Osteoblast (primary cell): ENCODE measurements around the gene TMIGD2. TPM values are rescaled to one million over a fixed set of nuclear protein-coding genes. Genes with fewer than 3 reads are reported as not detected.
"Not testable (repeated sequence)": the region's sequence is repeated elsewhere in the genome, so short reads cannot be mapped to it uniquely, and the experiment has no call there.

Experiments
- DNase-seq: peaks from one replicate; pipeline ENCODE4 v3.0.0; 2011; ENCODE audit warnings: low spot score, mixed read lengths; ENCODE audit not compliant: insufficient read length; ENCODE audit errors: missing footprints
- H2AFZ ChIP-seq: 2 replicates; pipeline ENCODE4 v1.6.0; 2011; ENCODE audit warnings: mild to moderate bottlenecking, low read length
- H3K27ac ChIP-seq: 2 replicates; pipeline ENCODE4 v1.5.1; 2011; ENCODE audit warnings: mild to moderate bottlenecking, low read depth, low read length, moderate library complexity
- H3K27me3 ChIP-seq: 2 replicates; pipeline ENCODE4 v1.6.0; 2012; ENCODE audit warnings: mild to moderate bottlenecking, control low read depth, inconsistent platforms, low read length, moderate library complexity; ENCODE audit not compliant: insufficient read depth
- H3K36me3 ChIP-seq: 2 replicates; pipeline ENCODE4 v1.5.1; 2011; ENCODE audit warnings: mild to moderate bottlenecking, low read length, control low read depth, moderate library complexity; ENCODE audit not compliant: insufficient read depth
- H3K4me1 ChIP-seq: 2 replicates; pipeline ENCODE4 v1.5.1; 2011; ENCODE audit warnings: mild to moderate bottlenecking, low read length, control low read depth, moderate library complexity; ENCODE audit not compliant: insufficient read depth
- H3K4me2 ChIP-seq: 2 replicates; pipeline ENCODE4 v1.6.0; 2011; ENCODE audit warnings: mild to moderate bottlenecking, low read length; ENCODE audit not compliant: insufficient read depth
- H3K4me3 ChIP-seq: fragments of 200-600 bp; sonication (generic); 3 replicates; pipeline ENCODE4 v1.5.1; 2012; ENCODE audit warnings: mild to moderate bottlenecking, low read length, inconsistent platforms; ENCODE audit not compliant: insufficient read depth
- H3K79me2 ChIP-seq: 2 replicates; pipeline ENCODE4 v1.6.0; 2012; ENCODE audit warnings: mild to moderate bottlenecking, low read length, control low read depth, inconsistent platforms; ENCODE audit not compliant: insufficient read depth
- H3K9me3 ChIP-seq: 2 replicates; pipeline ENCODE4 v1.5.1; 2011; ENCODE audit warnings: low read depth, low read length, control low read depth
- H4K20me1 ChIP-seq: 2 replicates; pipeline ENCODE4 v1.6.0; 2012; ENCODE audit warnings: mild to moderate bottlenecking, low read length, control low read depth; ENCODE audit not compliant: insufficient read depth
- total RNA-seq: library from RNA; depleted of rRNA; stranded (reverse); fragments of >200 nt; gene quantifications from 2 replicates; pipeline ENCODE4 v1.2.3, GENCODE V29; 2012
- TF ChIP-seq, protein P1 (sequence below): IDR thresholded peaks from 2 replicates; pipeline ENCODE4 v1.5.1; 2011; ENCODE audit warnings: mild to moderate bottlenecking, low read depth, low read length, moderate library complexity; ENCODE audit errors: extremely low read depth

The TMIGD2 gene
- total RNA-seq, 1 donor: not detected

DNA sequence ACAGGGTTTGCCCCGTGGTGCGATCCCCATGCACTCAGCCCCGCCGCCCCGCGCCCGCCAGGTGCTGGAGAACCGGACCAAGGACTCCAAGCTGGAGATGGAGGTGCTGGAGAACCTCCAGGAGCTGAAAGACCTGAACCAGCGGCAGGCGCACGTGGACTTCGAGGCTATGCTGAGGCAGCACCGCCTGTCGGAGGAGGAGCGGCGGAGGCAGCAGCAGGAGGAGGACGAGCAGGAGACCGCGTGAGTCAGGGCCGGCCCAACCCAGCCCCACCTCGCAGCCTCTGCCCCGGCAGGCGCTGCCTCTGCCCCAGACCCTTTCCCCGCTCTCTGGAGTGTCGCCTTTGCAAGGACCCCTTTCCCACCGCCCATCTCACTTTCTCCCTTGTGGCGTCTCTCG lies 44.0 kb downstream of the TMIGD2 start:
- Histone ChIP-seq H3K79me2 (no peaks in the 10 kb centered on the region), H3K27ac (no peak overlapping the region), H4K20me1 (no peaks in the 10 kb centered on the region), H3K4me1 (no peaks in the 10 kb centered on the region), H3K9me3 (peaks cover 6% of the 10 kb centered on the region), H3K4me3 (no peak overlapping the region), H3K36me3 (peaks cover 30% of the 10 kb centered on the region), H3K4me2 (no peak overlapping the region), H3K27me3 (no peaks in the 10 kb centered on the region), H2AFZ (no peak overlapping the region)
- DNase-seq: no peak
- TF ChIP-seq, protein P1, sequence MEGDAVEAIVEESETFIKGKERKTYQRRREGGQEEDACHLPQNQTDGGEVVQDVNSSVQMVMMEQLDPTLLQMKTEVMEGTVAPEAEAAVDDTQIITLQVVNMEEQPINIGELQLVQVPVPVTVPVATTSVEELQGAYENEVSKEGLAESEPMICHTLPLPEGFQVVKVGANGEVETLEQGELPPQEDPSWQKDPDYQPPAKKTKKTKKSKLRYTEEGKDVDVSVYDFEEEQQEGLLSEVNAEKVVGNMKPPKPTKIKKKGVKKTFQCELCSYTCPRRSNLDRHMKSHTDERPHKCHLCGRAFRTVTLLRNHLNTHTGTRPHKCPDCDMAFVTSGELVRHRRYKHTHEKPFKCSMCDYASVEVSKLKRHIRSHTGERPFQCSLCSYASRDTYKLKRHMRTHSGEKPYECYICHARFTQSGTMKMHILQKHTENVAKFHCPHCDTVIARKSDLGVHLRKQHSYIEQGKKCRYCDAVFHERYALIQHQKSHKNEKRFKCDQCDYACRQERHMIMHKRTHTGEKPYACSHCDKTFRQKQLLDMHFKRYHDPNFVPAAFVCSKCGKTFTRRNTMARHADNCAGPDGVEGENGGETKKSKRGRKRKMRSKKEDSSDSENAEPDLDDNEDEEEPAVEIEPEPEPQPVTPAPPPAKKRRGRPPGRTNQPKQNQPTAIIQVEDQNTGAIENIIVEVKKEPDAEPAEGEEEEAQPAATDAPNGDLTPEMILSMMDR: no peak

DNA sequence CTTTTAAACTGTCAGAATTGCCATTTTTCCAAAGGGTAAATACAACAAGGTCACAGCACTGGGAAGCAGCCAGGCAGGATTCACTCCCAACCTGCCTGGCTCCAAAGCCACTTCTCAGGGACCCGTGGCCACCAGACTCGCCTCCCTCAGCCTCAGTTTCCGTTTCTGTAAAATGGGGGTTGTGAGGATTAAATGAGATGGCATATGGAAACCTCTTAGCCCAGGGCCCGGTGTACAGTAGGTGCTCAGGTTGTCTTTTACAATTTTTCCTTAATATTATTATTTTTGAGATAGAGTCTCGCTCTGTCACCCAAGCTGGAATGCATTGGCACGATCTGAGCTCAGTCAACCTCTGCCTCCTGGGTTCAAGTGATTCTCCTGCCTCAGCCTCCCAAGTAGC lies 45.2 kb downstream of the TMIGD2 start:
- Histone ChIP-seq H3K4me1 (no peaks in the 10 kb centered on the region), H4K20me1 (no peaks in the 10 kb centered on the region), H3K27ac (no peak overlapping the region), H3K79me2 (no peaks in the 10 kb centered on the region), H3K36me3 (peaks cover 36% of the 10 kb centered on the region), H3K4me2 (no peak overlapping the region), H3K27me3 (no peaks in the 10 kb centered on the region), H3K9me3 (peaks cover 6% of the 10 kb centered on the region), H2AFZ (no peak overlapping the region), H3K4me3 (no peak overlapping the region)
- peak; percentile 67 for DNase-seq
- TF ChIP-seq, protein P1: no peak

DNA sequence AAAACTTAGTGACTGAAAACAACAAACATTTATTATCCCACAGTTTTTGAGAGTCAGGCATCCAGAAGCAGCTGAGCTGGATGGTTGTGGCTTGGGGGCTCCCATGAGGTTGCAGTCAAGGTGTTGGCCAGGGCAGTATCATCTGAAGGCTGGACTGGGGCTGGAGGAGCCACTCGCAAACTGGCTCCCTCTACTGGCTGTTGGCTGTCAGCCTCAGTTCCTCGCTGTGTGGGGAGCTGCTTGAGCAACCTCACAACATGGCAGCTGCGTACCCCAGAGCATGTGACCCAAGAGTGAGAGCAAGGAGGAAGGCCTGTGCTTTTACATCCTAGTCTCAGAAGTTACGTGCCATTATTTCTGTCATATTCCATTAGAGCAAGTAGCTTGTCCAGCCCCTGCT lies 45.6 kb downstream of the TMIGD2 start:
- Histone ChIP-seq H3K36me3 (peaks cover 36% of the 10 kb centered on the region), H3K27ac (no peak overlapping the region), H3K4me2 (no peak overlapping the region), H3K4me1 (no peaks in the 10 kb centered on the region), H3K27me3 (no peaks in the 10 kb centered on the region), H4K20me1 (no peaks in the 10 kb centered on the region), H3K4me3 (no peak overlapping the region), H3K79me2 (no peaks in the 10 kb centered on the region), H2AFZ (no peak overlapping the region), H3K9me3 (peaks cover 6% of the 10 kb centered on the region)
- TF ChIP-seq, protein P1: no peak
- no peak for DNase-seq

DNA sequence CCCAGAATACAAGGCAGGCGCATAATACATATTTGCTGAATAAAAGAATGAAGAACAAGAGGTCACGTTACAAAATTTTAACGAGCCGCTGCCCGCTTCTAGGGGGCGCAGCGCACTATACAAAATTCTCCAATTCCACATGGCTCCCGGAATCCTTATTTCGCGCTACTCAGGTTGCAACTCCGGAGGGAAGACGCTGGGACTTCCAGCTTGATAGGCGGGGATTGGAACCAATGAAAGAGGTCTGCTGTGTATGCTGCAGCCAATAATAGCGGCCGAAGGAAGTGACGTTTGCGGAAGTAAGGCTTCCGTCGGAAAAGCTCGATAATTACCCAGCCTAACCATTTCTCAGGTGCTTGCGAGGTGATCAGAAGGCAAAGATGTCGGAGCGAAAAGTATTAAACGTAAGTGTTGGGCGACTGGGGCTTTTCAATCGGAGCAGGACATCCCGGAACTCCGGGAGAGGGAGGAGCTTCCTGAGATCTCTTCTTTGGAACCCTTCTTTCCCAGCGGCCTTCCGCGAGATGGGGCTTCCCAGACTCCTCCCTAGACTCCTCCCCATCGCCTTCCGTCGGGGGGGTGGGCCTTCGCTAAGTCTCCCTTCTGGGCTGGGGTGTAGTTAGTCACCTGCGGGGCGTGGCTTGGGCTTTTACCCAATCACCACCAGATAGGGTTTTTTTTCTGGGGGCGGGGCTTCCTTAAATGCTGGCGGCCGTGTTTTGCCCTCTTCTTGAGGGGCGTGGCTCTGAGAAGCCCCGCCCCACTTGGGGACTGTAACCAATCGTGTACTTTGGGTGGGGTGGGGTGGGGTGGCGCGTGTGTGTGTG lies 55.2 kb downstream of the TMIGD2 start, which contains the start of gene YJU2:
YJU2 (plus strand) TSS at position 314 of the 827 bp plus-strand sequence; CDS start at position 381, 67 bp downstream.
- peaks cover under 1% of the 10 kb centered on the region for H3K27me3 ChIP-seq
- H3K36me3 ChIP-seq: peaks cover 15% of the 10 kb centered on the region
- TF ChIP-seq, protein P1: peak; percentile 66
- DNase-seq: peak; percentile 99
- peak within 1 kb of the TSS; percentile 87 for H3K4me2 ChIP-seq
- H3K9me3 ChIP-seq: no peaks in the 10 kb centered on the region
- peaks cover 5% of the 10 kb centered on the region for H3K79me2 ChIP-seq
- peak within 1 kb of the TSS; percentile 99 for H2AFZ ChIP-seq
- H3K4me3 ChIP-seq: peak within 1 kb of the TSS; percentile 98
- H3K4me1 ChIP-seq: peaks cover 5% of the 10 kb centered on the region
- H4K20me1 ChIP-seq: peaks cover 3% of the 10 kb centered on the region
- peak within 1 kb of the TSS; percentile 96 for H3K27ac ChIP-seq

DNA sequence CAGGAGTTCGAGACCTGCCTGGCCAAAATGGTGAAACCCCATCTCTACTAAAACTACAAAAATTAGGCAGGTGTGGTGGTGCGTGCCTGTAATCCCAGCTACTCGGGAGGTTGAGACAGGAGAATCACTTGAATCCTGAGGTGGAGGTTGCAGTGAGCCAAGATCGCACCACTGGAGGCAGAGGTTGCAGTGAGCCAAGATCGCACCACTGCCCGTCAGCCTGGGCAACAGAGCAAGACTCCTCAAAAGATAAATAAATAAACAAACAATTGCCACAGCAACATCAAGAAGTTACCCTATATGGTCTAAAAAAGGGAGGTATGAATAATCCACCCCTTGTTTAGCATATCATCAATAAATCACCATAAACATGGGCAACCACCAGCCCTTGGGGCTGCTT lies 56.3 kb downstream of the TMIGD2 start:
- not testable (repeated sequence) for H3K27ac ChIP-seq, H3K36me3 ChIP-seq, H3K4me1 ChIP-seq, H3K9me3 ChIP-seq, H4K20me1 ChIP-seq, H3K79me2 ChIP-seq, DNase-seq, H3K27me3 ChIP-seq, H3K4me3 ChIP-seq
- peak overlapping the region; percentile 87 for H3K4me2 ChIP-seq
- H2AFZ ChIP-seq: peak overlapping the region; percentile 99
